Posterior vena cava (tissue), 2 donors: ENCODE measurements around the gene ASXL1. TPM values are rescaled to one million over a fixed set of nuclear protein-coding genes. Genes with fewer than 3 reads are reported as not detected.
"Not testable (repeated sequence)": the region's sequence is repeated elsewhere in the genome, so short reads cannot be mapped to it uniquely, and the experiment has no call there.

ENCODE experiments used
- DNase-seq: peaks from one replicate; pipeline ENCODE4 v3.0.0-alpha.2; 2020; ENCODE audit warnings: low spot score
- intact Hi-C, 2 donors: fragments of 100-400 bp; cut with DNase I; formaldehyde crosslinking; loops; one replicate each; pipeline versions ENCODE4 v1.14.1 to v1.14.2; 2022 to 2023
- total RNA-seq, 2 donors: library from RNA; stranded (reverse); fragmentation: NEBNext Ultra II Directional; extraction: Animal tissue kit (Norgen Biotek cat#: 25700); gene quantifications; one replicate each; pipeline ENCODE4 v1.2.1, GENCODE V29; 2021
- donor health status: DM: yes; HTN: yes; CAD: no.
- donor health status: DM: yes; HTN: yes; CAD: no.

ASXL1 gene
- total RNA-seq, 2 donors from 2014 or later, result 61.5 to 62.8 TPM

- intact Hi-C loops, result loop anchor here in 1 of 2 donors (5.0 kb wide), 1 partner anchor 841 kb away; no protein-coding TSS in a partner anchor
- DNase-seq, result no peak
These were observed 28.0 kb downstream of the ASXL1 start for GRCh38 chr20:32386091-32386490.

- no peak for DNase-seq
- intact Hi-C loops, result loop anchor here in 1 of 2 donors (5.0 kb wide), 1 partner anchor 840 kb away; no protein-coding TSS in a partner anchor
These were observed 29.1 kb downstream of the ASXL1 start for GRCh38 chr20:32387252-32387651.

- no peak for DNase-seq
- intact Hi-C loops, result no loop called here
These were observed 32.9 kb downstream of the ASXL1 start for GRCh38 chr20:32391003-32391402.

- intact Hi-C loops, result no loop called here
- no peak for DNase-seq
These were observed 36.9 kb downstream of the ASXL1 start for GRCh38 chr20:32395066-32395465.

GRCh38 chr20:32396646-32397160, 38.6 kb downstream of the ASXL1 start:
- intact Hi-C loops, result no loop called here
- no peak for DNase-seq

- DNase-seq, result no peak
- intact Hi-C loops, result no loop called here
These were observed 39.5 kb downstream of the ASXL1 start for GRCh38 chr20:32397567-32398084.

GRCh38 chr20:32400476-32400875, 42.3 kb downstream of the ASXL1 start:
- intact Hi-C loops, result no loop called here
- no peak for DNase-seq

GRCh38 chr20:32404017-32404416, 45.9 kb downstream of the ASXL1 start:
- DNase-seq, result no peak
- intact Hi-C loops, result no loop called here

- intact Hi-C loops, result no loop called here
These were observed 48.6 kb downstream of the ASXL1 start for GRCh38 chr20:32406701-32407100.

GRCh38 chr20:32407131-32407750, 49.1 kb downstream of the ASXL1 start:
- not testable (repeated sequence) for DNase-seq

More at GRCh38 chr20:32406701-32407100, 48.6 kb downstream of the ASXL1 start:
- DNase-seq, result no peak

GRCh38 chr20:32411955-32412706, 54.0 kb downstream of the ASXL1 start:
- intact Hi-C loops, result no loop called here
- no peak for DNase-seq

More at GRCh38 chr20:32407131-32407750, 49.1 kb downstream of the ASXL1 start:
- intact Hi-C loops, result not testable (repeated sequence)

GRCh38 chr20:32415494-32415893, 57.4 kb downstream of the ASXL1 start:
- intact Hi-C loops, result no loop called here
- DNase-seq, result no peak

- DNase-seq, result no peak
- intact Hi-C loops, result no loop called here
These were observed 58.1 kb downstream of the ASXL1 start for GRCh38 chr20:32416206-32416605.

GRCh38 chr20:32418376-32418775, 60.2 kb downstream of the ASXL1 start:
- intact Hi-C loops, result no loop called here
- DNase-seq, result no peak

GRCh38 chr20:32421290-32421689, 63.2 kb downstream of the ASXL1 start:
- DNase-seq, result no peak
- intact Hi-C loops, result no loop called here

GRCh38 chr20:32427996-32428395, 69.9 kb downstream of the ASXL1 start:
- intact Hi-C loops, result no loop called here
- DNase-seq, result no peak

GRCh38 chr20:32429343-32429742, 71.2 kb downstream of the ASXL1 start:
- no peak for DNase-seq
- intact Hi-C loops, result no loop called here

GRCh38 chr20:32429745-32430360, 71.7 kb downstream of the ASXL1 start:
- intact Hi-C loops, result no loop called here
- DNase-seq, result no peak

- intact Hi-C loops, result no loop called here
- DNase-seq, result no peak
These were observed 73.3 kb downstream of the ASXL1 start for GRCh38 chr20:32431457-32431856.

GRCh38 chr20:32432277-32432676, 74.1 kb downstream of the ASXL1 start:
- intact Hi-C loops, result no loop called here
- no peak for DNase-seq
